MCF 10A (cell line): Measurements from ENCODE around the gene IFT172. TPM values are rescaled to one million over a fixed set of nuclear protein-coding genes. Genes with fewer than 3 reads are reported as not detected.
A peak's percentile ranks its signal among the peaks of the same experiment; 100 is the strongest.

Source experiments
- BruUV-seq: library from RNA; stranded (reverse); fragments of 400-500 nt; replicated peaks from 2 replicates; lab custom pipeline; 2021; lab: Mats Ljungman, UMichigan
- CTCF ChIA-PET: fragments of 300-600 bp; sonication (Branson Sonifier 250); formaldehyde crosslinking; extraction: SDS; loops from one replicate; lab custom pipeline; 2021; ENCODE audit warnings: antibody characterized with exemption, inconsistent platforms; lab: Yijun Ruan, JAX
- POLR2A ChIA-PET: fragments of 300-600, 350-650 bp; sonication (Branson Sonifier 250); formaldehyde crosslinking; extraction: SDS; loops from one replicate; lab custom pipeline; 2020; ENCODE audit warnings: antibody characterized with exemption, inconsistent platforms; lab: Yijun Ruan, JAX
- DNase-seq: peaks from one replicate; pipeline ENCODE4 v3.0.0-alpha.2; 2018; ENCODE audit not compliant: unreplicated experiment
- H3K27ac Mint-ChIP-seq: one replicate; pipeline ENCODE4 v1.8.0; 2022; ENCODE audit warnings: mild to moderate bottlenecking, low read depth, mixed read lengths; ENCODE audit not compliant: unreplicated experiment
- H3K27me3 Mint-ChIP-seq: one replicate; pipeline ENCODE4 v1.8.0; 2022; ENCODE audit warnings: mixed read lengths; ENCODE audit not compliant: insufficient read depth, unreplicated experiment
- H3K36me3 Mint-ChIP-seq: one replicate; pipeline ENCODE4 v1.8.0; 2022; ENCODE audit warnings: mild to moderate bottlenecking, moderate library complexity, mixed read lengths; ENCODE audit not compliant: insufficient read depth, unreplicated experiment
- H3K4me1 Mint-ChIP-seq: one replicate; pipeline ENCODE4 v1.8.0; 2022; ENCODE audit warnings: mixed read lengths; ENCODE audit not compliant: insufficient read depth, unreplicated experiment
- H3K4me3 Mint-ChIP-seq: one replicate; pipeline ENCODE4 v1.8.0; 2022; ENCODE audit warnings: mild to moderate bottlenecking, moderate library complexity, mixed read lengths; ENCODE audit not compliant: unreplicated experiment
- H3K9me3 Mint-ChIP-seq: one replicate; pipeline ENCODE4 v1.8.0; 2022; ENCODE audit warnings: mixed read lengths; ENCODE audit not compliant: unreplicated experiment
- intact Hi-C: fragments of 100-400 bp; cut with micrococcal nuclease; formaldehyde crosslinking; loops from 2 replicates; pipeline ENCODE4 v1.14.1; 2022
- total RNA-seq: library from RNA; stranded (reverse); gene quantifications from 2 replicates; pipeline ENCODE4 v1.2.3, GENCODE V29; 2022
- TF ChIP-seq, protein P1 (sequence below): fragments of 200-600 bp; IDR thresholded peaks from one replicate; pipeline ENCODE4 v1.8.0; 2022; ENCODE audit warnings: antibody characterized with exemption, mild to moderate bottlenecking; ENCODE audit not compliant: unreplicated experiment

The IFT172 gene
- total RNA-seq, 1 experiment from 2014 or later = 22.3 TPM

DNA sequence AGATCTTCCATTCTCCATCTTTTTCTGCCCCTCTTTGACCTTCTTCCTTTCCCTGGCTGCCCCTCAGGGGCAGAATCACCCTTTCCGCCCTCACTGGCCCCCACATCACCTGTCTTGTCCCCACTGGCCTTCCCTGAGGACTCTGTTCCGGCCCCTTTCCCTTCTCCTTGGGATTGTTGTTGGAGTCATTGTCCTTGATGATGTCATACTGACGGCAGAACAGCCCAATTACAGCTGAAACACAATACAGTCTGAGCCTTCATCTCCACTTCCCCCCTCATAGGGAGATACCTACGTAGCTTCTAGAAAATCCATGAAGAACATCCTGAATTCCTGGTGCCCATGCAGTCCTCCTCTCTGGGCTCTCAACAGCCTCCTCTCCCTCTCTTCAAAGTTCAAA, 3.0 kb upstream of the IFT172 start:
- H3K27ac Mint-ChIP-seq = no peak overlapping the region
- no peak for DNase-seq
- ChIA-PET CTCF (interaction anchor here (0.6 kb wide), 1 partner anchor 129 kb away, joined by 3 read pairs; no protein-coding TSS in a partner anchor), POLR2A (no interaction called here)
- peaks cover 17% of the 10 kb centered on the region for H3K4me1 Mint-ChIP-seq
- BruUV-seq = no TSS peak
- H3K4me3 Mint-ChIP-seq = no peak overlapping the region
- H3K36me3 Mint-ChIP-seq = peaks cover 5% of the 10 kb centered on the region
- TF ChIP-seq, protein P1, sequence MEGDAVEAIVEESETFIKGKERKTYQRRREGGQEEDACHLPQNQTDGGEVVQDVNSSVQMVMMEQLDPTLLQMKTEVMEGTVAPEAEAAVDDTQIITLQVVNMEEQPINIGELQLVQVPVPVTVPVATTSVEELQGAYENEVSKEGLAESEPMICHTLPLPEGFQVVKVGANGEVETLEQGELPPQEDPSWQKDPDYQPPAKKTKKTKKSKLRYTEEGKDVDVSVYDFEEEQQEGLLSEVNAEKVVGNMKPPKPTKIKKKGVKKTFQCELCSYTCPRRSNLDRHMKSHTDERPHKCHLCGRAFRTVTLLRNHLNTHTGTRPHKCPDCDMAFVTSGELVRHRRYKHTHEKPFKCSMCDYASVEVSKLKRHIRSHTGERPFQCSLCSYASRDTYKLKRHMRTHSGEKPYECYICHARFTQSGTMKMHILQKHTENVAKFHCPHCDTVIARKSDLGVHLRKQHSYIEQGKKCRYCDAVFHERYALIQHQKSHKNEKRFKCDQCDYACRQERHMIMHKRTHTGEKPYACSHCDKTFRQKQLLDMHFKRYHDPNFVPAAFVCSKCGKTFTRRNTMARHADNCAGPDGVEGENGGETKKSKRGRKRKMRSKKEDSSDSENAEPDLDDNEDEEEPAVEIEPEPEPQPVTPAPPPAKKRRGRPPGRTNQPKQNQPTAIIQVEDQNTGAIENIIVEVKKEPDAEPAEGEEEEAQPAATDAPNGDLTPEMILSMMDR = no peak
- intact Hi-C loops = no loop called here
- peaks cover 21% of the 10 kb centered on the region for H3K27me3 Mint-ChIP-seq
- H3K9me3 Mint-ChIP-seq = no peaks in the 10 kb centered on the region

- peaks cover 6% of the 10 kb centered on the region for H3K4me1 Mint-ChIP-seq
- ChIA-PET POLR2A (interaction anchor here (0.6 to 1.8 kb wide), 4 partner anchors 12 to 139 kb away, joined by 3 to 8 read pairs (median 4); no protein-coding TSS in a partner anchor), CTCF (interaction anchor here (0.7 to 1.0 kb wide), 2 partner anchors 58 to 920 kb away, joined by 3 read pairs; no protein-coding TSS in a partner anchor)
- intact Hi-C loops = loop anchor here (2.0 kb wide), 2 partner anchors 80 to 140 kb away; partner anchors contain the start of genes CCDC121, GPN1 and PPM1G
- H3K27ac Mint-ChIP-seq = peak overlapping the region; percentile 87
- H3K4me3 Mint-ChIP-seq = peak overlapping the region; percentile 92
- TF ChIP-seq, protein P1 = no peak
- no peaks in the 10 kb centered on the region for H3K27me3 Mint-ChIP-seq
- H3K9me3 Mint-ChIP-seq = no peaks in the 10 kb centered on the region
- H3K36me3 Mint-ChIP-seq = peaks cover 15% of the 10 kb centered on the region
- DNase-seq = peak; percentile 34
- TSS peak; percentile 60 for BruUV-seq
Observed at GRCh38 chr2:27489118-27489497, 435 bp downstream of the IFT172 start.

- intact Hi-C loops = no loop called here
- POLR2A ChIA-PET = interaction anchor here (0.8 kb wide), 1 partner anchor 10 kb away, joined by 3 read pairs; no protein-coding TSS in a partner anchor
- no TSS peak for BruUV-seq
- H3K9me3 Mint-ChIP-seq = no peaks in the 10 kb centered on the region
- TF ChIP-seq, protein P1 = no peak
- H3K36me3 Mint-ChIP-seq = peaks cover 29% of the 10 kb centered on the region
- CTCF ChIA-PET = interaction anchor here (1.2 kb wide), 1 partner anchor 78 kb away, joined by 5 read pairs; no protein-coding TSS in a partner anchor
- no peak overlapping the region for H3K27ac Mint-ChIP-seq
- DNase-seq = no peak
- no peaks in the 10 kb centered on the region for H3K27me3 Mint-ChIP-seq
- no peak overlapping the region for H3K4me3 Mint-ChIP-seq
- H3K4me1 Mint-ChIP-seq = peaks cover 6% of the 10 kb centered on the region
Observed at GRCh38 chr2:27485496-27485895, 4.0 kb downstream of the IFT172 start.

DNA sequence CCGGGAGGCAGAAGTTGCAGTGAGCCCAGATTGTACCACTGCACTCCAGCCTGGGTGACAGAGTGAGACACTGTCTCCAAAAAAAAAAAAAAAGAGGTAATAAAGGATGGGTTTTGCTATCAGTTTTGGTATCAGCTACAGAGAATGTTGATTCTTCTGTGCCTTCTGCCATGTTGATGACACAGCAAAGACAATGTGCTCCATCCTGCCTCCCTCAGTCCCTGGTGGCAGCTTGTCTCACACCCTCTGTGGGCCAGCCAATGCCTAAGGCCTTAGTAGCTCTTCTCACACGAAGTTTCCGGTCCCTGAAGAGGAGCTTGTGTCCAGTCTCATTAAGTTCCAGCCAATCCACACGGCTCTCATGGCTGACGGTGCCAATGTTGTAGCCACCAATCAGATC, 17.6 kb downstream of the IFT172 start:
- H3K4me3 Mint-ChIP-seq = no peak overlapping the region
- intact Hi-C loops = no loop called here
- no peak for DNase-seq
- TF ChIP-seq, protein P1 = no peak
- no peak overlapping the region for H3K27ac Mint-ChIP-seq
- ChIA-PET POLR2A (no interaction called here), CTCF (no interaction called here)
- H3K27me3 Mint-ChIP-seq = no peaks in the 10 kb centered on the region
- H3K9me3 Mint-ChIP-seq = no peaks in the 10 kb centered on the region
- peaks cover 51% of the 10 kb centered on the region for H3K36me3 Mint-ChIP-seq
- no peaks in the 10 kb centered on the region for H3K4me1 Mint-ChIP-seq
- no TSS peak for BruUV-seq
